ENCODE results near the gene CEMIP. TPM values are rescaled to one million over a fixed set of nuclear protein-coding genes. Genes with fewer than 3 reads are reported as not detected.

CEMIP gene
- total and polyA plus RNA-seq, 2 of the 4 experiments (the other 2 are of a cell fraction) = 63.8 to 78.0 TPM

DNA sequence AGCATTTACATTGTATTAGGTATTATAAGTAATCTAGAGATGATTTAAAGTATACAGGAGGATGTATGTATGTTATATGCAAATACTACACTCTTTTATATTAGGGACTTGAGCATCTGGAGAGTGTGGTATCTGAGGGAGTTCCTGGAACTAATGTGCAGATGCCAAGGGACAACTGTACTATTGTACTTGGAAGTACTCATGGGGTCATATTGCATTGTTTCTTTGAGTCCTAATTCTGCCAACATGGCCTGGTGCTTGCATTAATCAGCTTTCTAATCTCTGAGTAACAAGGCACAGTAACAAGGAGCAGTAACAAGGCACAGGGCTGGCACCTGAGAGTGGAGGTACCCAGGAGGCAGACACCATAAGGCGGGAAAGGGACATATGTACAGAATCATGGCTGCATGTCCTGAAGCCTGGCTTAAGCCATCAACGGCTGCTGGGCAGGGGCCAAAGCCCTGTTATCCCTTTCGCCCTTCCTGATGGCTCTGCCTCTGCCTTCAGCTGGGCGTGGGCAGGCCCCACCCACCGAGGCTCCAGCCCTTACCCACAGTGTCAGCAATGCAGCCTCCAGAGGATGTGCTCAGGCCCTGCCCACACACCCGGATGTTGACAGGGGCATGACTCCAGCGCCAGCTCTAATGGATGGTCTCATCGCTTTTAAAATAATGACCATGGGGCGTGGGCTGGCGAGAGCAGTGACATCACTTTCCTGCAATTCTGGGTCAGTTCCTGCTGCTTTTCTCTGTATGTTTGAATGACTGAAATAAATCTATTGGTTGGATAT is 22.9 kb downstream of the CEMIP start:
- no peak overlapping the region for H3K18ac ChIP-seq (ENCODE audit: low read depth, low read length)
- no peak overlapping the region for H3K27ac ChIP-seq (ENCODE audit: insufficient read depth, low read length)
- in situ Hi-C loops (cut with MboI; ENCODE audit: low sequenced_read_pairs) = no loop called here
- H2AK5ac ChIP-seq (ENCODE audit: low read depth, low read length) = no peak overlapping the region
- no peak overlapping the region for H3K56ac ChIP-seq (ENCODE audit: extremely low read depth, insufficient read depth, low read length)
- H3K79me1 ChIP-seq (ENCODE audit: low read depth in 1 of 2, low read length in 2 of 2) = peaks cover 0 to 8% of the 10 kb centered on the region in 2 experiments; a peak in 1 of 4 replicates
- peaks cover 59% of the 10 kb centered on the region for H3K36me3 ChIP-seq (ENCODE audit: control insufficient read depth, insufficient read depth, low read length)
- no peak overlapping the region for H4K91ac ChIP-seq (ENCODE audit: insufficient read depth, low read depth, low read length)
- no peak overlapping the region for H3K14ac ChIP-seq (replicated peaks; ENCODE audit: low read depth, low read length)
- no peak overlapping the region for H3K4ac ChIP-seq (ENCODE audit: low read depth, low read length)
- no peak overlapping the region for H2BK5ac ChIP-seq (ENCODE audit: low read depth, low read length, poor library complexity, severe bottlenecking)
- H2BK15ac ChIP-seq (ENCODE audit: low read depth, low read length) = no peak overlapping the region
- H4K5ac ChIP-seq (ENCODE audit: low read depth, low read length) = no peak overlapping the region
- no TSS peak for BruUV-seq (replicated peaks)
- H2AFZ ChIP-seq (replicated peaks; ENCODE audit: low read length, poor library complexity) = no peak overlapping the region
- H2BK20ac ChIP-seq (ENCODE audit: low read depth, low read length) = no peak overlapping the region
- peaks cover 8% of the 10 kb centered on the region; the same call in 1 of the 2 replicates for H3K9me1 ChIP-seq (ENCODE audit: insufficient read depth, low read length)
- H3K4me2 ChIP-seq (ENCODE audit: low read depth, low read length) = no peak overlapping the region
- DNase-seq (no peak), ATAC-seq (ENCODE audit: low read depth) (0 out of 2 replicates have a peak, but pooled peaks have one; percentile 12)
- no peak overlapping the region for H3K23ac ChIP-seq (ENCODE audit: low read depth, low read length)
- no peak overlapping the region for H2AK9ac ChIP-seq (replicated peaks; ENCODE audit: low read depth, low read length, poor library complexity)
- POLR2A ChIA-PET (ENCODE audit: unreplicated experiment) = no interaction called here
- peaks cover 61% of the 10 kb centered on the region for H4K20me1 ChIP-seq (ENCODE audit: insufficient read depth, low read length)
- H3K27me3 ChIP-seq (ENCODE audit: control insufficient read depth, insufficient read depth, low read length) = no peaks in the 10 kb centered on the region
- 89% methylated on average over 5 of the region's 10 CpGs; no CpG with 5 or more reads in 1 of the 2 experiments for WGBS, 2 experiments (ENCODE audit: extremely low coverage in 2 of 2, insufficient read length in 1 of 2)
- no peak overlapping the region for H3K4me3 ChIP-seq (ENCODE audit: insufficient read depth, low read depth, low read length)
- intact Hi-C loops (cut with micrococcal nuclease) = no loop called here
- dilution Hi-C loops (cut with HindIII; ENCODE audit: low sequenced_read_pairs, unreplicated experiment) = no loop called here
- TF ChIP-seq POLR2A (IDR thresholded peaks at IDR 0.05; ENCODE audit: low read depth, low read length) (no peak), SMC3 (IDR thresholded peaks at IDR 0.05; ENCODE audit: low read depth, low read length) (no peak), FOS (IDR thresholded peaks at IDR 0.05; ENCODE audit: low read depth, low read length) (no peak), CEBPB (IDR thresholded peaks at IDR 0.05; ENCODE audit: low read depth, low read length) (no peak)
- H3K9me3 ChIP-seq (ENCODE audit: control insufficient read depth, insufficient read depth, low read length) = no peaks in the 10 kb centered on the region
- H4K8ac ChIP-seq (ENCODE audit: low read depth in 2 of 2, low read length in 2 of 2) = no peak overlapping the region
- H3K4me1 ChIP-seq (ENCODE audit: control insufficient read depth, insufficient read depth, low read length) = no peaks in the 10 kb centered on the region
- no peak overlapping the region for H2BK120ac ChIP-seq (ENCODE audit: low read depth, low read length)
- CTCF ChIA-PET = no interaction called here
- H3K9ac ChIP-seq (ENCODE audit: low read depth, low read length) = no peak overlapping the region

All from IMR-90 (cell line).